Measurements from ENCODE around the gene PXYLP1.
A peak's percentile ranks its signal among the peaks of the same experiment; 100 is the strongest.

Gene PXYLP1

DNA sequence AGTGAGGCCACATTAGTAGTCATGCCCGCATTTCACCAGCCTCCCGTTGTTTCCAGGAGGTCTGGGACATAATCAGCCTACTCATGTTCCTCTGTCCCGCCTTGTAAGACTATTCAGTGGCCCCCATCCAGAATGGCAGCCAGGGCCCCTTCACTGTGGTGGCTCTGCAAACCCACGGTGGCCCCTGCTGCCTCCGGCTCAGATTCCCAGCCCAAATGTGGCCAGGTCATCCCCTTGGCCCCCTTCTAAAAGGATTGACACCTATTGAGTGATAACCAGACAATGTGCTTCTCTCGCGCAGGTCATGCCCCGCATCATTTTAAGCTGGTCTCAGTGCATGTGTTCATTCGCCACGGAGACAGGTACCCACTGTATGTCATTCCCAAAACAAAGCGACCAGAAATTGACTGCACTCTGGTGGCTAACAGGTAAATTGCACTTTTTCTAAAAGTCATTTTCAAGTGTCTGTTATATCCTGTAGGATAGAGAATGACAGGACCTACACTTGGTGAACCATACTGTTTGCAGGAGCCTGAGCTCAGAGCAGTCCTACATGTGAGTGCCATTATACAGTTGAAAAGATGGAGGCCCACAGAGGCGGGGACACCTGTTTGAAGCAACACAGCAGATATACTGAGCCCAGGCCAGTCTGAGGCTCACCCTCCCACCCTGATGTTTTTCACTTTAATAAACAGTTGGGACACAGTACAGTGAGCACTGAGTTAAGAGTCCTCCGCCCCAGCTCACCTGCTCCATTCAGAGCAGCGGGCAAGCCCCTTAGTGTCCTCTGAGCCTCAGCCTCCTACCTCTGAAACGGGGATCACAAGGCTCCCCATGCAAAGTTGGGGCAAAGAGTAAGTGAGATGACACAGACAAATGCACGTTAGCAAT, 47.7 kb downstream of the PXYLP1 start:
- TF ChIP-seq RAD21 (IDR thresholded peaks at IDR 0.05; ENCODE audit: low read depth) (peak; percentile 49), TEAD4 (IDR thresholded peaks at IDR 0.05) (no peak)

DNA sequence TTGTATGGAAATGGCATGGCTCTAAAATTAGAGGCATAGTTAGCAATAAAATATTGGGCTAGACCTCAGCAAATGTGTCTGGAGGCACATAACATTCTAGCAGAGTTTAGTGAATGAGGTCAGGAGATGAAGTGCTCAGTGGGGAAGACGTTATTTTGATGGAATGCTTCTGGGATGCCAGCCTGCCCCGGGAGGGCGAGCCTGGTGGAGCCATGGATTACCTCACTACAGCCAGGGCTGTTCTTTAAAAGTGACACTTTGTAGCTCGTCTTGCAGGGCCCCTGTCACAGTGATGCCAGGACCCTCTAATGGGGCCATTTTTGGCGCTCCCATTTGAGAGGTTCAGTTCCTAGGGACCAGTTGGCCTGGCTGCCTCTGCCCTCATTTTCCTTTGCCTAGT, 48.5 kb downstream of the PXYLP1 start:
- no peak for TF ChIP-seq EGR1 (IDR thresholded peaks at IDR 0.05)
- TF ChIP-seq TEAD4 (IDR thresholded peaks at IDR 0.05) = peak; percentile 92
- TF ChIP-seq NFIC (IDR thresholded peaks at IDR 0.05) = 0 out of 2 replicates have a peak, but pooled peaks have one; percentile 27
- TF ChIP-seq EP300 (IDR thresholded peaks at IDR 0.05; ENCODE audit: borderline replicate concordance) = peak; percentile 71; the same call in 1 of the 2 replicates

DNA sequence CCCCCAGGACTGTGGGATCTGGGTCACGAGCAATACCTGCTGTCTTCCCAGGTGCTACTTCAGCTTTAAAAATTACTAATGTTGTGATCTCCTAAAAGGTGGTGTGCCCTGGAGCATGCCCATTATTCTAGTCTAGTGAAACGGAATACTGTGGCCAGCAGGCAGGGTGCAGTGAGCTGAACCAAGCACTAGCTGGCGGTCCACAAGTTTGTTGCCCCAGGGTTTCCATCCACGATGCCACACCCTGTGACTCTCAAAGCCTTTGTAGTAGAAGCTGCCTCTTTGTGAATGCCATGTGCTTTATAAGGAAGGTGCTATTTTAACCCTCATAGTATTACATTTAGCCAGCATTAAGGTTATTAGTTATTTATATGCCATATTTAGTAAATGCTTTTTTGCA, 49.1 kb downstream of the PXYLP1 start:
- TF ChIP-seq, protein P1, sequence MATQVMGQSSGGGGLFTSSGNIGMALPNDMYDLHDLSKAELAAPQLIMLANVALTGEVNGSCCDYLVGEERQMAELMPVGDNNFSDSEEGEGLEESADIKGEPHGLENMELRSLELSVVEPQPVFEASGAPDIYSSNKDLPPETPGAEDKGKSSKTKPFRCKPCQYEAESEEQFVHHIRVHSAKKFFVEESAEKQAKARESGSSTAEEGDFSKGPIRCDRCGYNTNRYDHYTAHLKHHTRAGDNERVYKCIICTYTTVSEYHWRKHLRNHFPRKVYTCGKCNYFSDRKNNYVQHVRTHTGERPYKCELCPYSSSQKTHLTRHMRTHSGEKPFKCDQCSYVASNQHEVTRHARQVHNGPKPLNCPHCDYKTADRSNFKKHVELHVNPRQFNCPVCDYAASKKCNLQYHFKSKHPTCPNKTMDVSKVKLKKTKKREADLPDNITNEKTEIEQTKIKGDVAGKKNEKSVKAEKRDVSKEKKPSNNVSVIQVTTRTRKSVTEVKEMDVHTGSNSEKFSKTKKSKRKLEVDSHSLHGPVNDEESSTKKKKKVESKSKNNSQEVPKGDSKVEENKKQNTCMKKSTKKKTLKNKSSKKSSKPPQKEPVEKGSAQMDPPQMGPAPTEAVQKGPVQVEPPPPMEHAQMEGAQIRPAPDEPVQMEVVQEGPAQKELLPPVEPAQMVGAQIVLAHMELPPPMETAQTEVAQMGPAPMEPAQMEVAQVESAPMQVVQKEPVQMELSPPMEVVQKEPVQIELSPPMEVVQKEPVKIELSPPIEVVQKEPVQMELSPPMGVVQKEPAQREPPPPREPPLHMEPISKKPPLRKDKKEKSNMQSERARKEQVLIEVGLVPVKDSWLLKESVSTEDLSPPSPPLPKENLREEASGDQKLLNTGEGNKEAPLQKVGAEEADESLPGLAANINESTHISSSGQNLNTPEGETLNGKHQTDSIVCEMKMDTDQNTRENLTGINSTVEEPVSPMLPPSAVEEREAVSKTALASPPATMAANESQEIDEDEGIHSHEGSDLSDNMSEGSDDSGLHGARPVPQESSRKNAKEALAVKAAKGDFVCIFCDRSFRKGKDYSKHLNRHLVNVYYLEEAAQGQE (IDR thresholded peaks at IDR 0.05; ENCODE audit: low read depth) = no peak
- TF ChIP-seq, protein P2, sequence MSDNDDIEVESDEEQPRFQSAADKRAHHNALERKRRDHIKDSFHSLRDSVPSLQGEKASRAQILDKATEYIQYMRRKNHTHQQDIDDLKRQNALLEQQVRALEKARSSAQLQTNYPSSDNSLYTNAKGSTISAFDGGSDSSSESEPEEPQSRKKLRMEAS (IDR thresholded peaks at IDR 0.05) = peak; percentile 52; the same call in 1 of the 2 replicates
- no peak for TF ChIP-seq TEAD4 (IDR thresholded peaks at IDR 0.05)

DNA sequence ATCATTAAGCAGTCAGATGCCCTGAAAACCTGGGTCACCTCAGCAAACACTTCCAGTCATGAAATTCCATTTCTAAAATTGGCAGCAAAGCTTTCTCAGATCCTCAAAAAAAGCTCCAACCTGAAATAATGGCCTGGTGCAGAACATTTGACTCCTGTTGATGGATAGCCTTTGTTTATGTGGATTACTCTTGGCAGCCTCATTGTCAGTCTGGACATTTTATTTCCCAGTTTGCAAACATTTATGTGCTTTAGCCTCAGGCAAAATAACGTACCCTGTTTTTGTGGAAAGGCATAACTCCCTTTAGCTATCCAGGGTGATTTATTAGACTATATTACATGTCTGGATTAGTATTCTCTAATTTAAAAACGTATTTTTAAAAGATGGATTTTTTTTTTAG, 53.9 kb downstream of the PXYLP1 start:
- no peak for TF ChIP-seq TCF12 (IDR thresholded peaks at IDR 0.05; ENCODE audit: low read depth)
- TF ChIP-seq ZBTB7A (IDR thresholded peaks at IDR 0.05; ENCODE audit: low read depth) = no peak
- TF ChIP-seq, protein P3, sequence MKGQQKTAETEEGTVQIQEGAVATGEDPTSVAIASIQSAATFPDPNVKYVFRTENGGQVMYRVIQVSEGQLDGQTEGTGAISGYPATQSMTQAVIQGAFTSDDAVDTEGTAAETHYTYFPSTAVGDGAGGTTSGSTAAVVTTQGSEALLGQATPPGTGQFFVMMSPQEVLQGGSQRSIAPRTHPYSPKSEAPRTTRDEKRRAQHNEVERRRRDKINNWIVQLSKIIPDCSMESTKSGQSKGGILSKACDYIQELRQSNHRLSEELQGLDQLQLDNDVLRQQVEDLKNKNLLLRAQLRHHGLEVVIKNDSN (IDR thresholded peaks at IDR 0.05) = no peak
- no peak for TF ChIP-seq EGR1 (IDR thresholded peaks at IDR 0.05)
- TF ChIP-seq TEAD4 (IDR thresholded peaks at IDR 0.05) = no peak
- no peak for TF ChIP-seq RAD21 (IDR thresholded peaks at IDR 0.05; ENCODE audit: low read depth)
- no peak for TF ChIP-seq TAF1 (IDR thresholded peaks at IDR 0.05; ENCODE audit: low read depth)
- TF ChIP-seq, protein P1 (IDR thresholded peaks at IDR 0.05; ENCODE audit: low read depth) = no peak
- no peak for TF ChIP-seq YY1 (IDR thresholded peaks at IDR 0.05; ENCODE audit: low read depth)
- no peak for TF ChIP-seq FOXM1 (IDR thresholded peaks at IDR 0.05; ENCODE audit: borderline replicate concordance, low read depth)

DNA sequence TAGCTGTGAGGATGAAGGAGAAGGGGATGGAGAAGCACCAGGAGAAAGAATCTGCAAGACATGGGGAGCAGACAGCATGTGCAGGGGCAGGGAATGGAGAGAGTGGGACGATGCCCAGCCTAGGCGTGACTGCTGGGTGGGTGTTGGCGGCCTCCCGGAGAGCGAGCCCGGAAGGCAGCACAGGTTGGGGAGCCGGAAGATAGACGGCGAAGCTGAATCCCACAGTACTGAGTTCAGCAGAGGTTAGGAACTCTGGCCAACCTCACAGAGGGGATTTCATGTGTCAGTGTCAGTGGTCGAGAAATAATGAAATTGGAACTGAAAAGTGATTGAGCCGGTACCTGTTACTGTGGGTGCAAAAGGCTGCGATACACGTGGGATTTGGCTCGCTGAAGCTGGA, 55.2 kb downstream of the PXYLP1 start:
- TF ChIP-seq TAF1 (IDR thresholded peaks at IDR 0.05; ENCODE audit: low read depth) (no peak), FOXM1 (IDR thresholded peaks at IDR 0.05; ENCODE audit: borderline replicate concordance, low read depth) (no peak), RAD21 (IDR thresholded peaks at IDR 0.05; ENCODE audit: low read depth) (no peak), ZBTB7A (IDR thresholded peaks at IDR 0.05; ENCODE audit: low read depth) (no peak), NFIC (IDR thresholded peaks at IDR 0.05) (no peak), EGR1 (IDR thresholded peaks at IDR 0.05) (no peak), TCF12 (IDR thresholded peaks at IDR 0.05; ENCODE audit: low read depth) (no peak), EP300 (IDR thresholded peaks at IDR 0.05; ENCODE audit: borderline replicate concordance) (no peak), YY1 (IDR thresholded peaks at IDR 0.05; ENCODE audit: low read depth) (no peak), TEAD4 (IDR thresholded peaks at IDR 0.05) (no peak), CEBPB (IDR thresholded peaks at IDR 0.05) (no peak), CREB1 (IDR thresholded peaks at IDR 0.05; ENCODE audit: low read depth) (no peak)
- TF ChIP-seq, protein P3 (IDR thresholded peaks at IDR 0.05) = no peak
- TF ChIP-seq, protein P2 (IDR thresholded peaks at IDR 0.05) = no peak
- TF ChIP-seq, protein P1 (IDR thresholded peaks at IDR 0.05; ENCODE audit: low read depth) = no peak
